Neutrophil (primary cell): Measurements from ENCODE around the gene SNTB2.
"Not testable (repeated sequence)": the region's sequence is repeated elsewhere in the genome, so short reads cannot be mapped to it uniquely, and the experiment has no call there.

Experiments
- H3K27ac ChIP-seq: fragments of 200-600 bp; sonication (generic); 2 replicates; pipeline ENCODE4 v1.5.1; 2016; ENCODE audit warnings: mild to moderate bottlenecking, moderate library complexity
- H3K27me3 ChIP-seq: fragments of 200-600 bp; sonication (generic); 2 replicates; pipeline ENCODE4 v1.6.0; 2016; ENCODE audit warnings: mild to moderate bottlenecking
- H3K36me3 ChIP-seq: fragments of 200-600 bp; sonication (generic); 2 replicates; pipeline ENCODE4 v1.5.1; 2017
- H3K4me1 ChIP-seq, 2 experiments: fragments of 200-600 bp in 1 of 2; sonication (generic) in 1 of 2; 1 replicate in 1 of 2; 2 replicates in 1 of 2; pipeline versions ENCODE4 v1.5.1 to v1.6.1; 2013 to 2016; ENCODE audit warnings: low read depth in 1 of 2, low read length in 1 of 2, mild to moderate bottlenecking in 1 of 2, moderate library complexity in 1 of 2; ENCODE audit not compliant: control insufficient read depth in 1 of 2, insufficient read depth in 1 of 2
- H3K4me3 ChIP-seq, 2 experiments: fragments of 200-600 bp in 1 of 2; sonication (generic) in 1 of 2; 1 replicate in 1 of 2; 2 replicates in 1 of 2; pipeline ENCODE4 v1.5.1; 2013 to 2016; ENCODE audit warnings: low read depth in 1 of 2, low read length in 1 of 2, mild to moderate bottlenecking in 1 of 2, moderate library complexity in 1 of 2
- H3K9me3 ChIP-seq: fragments of 200-600 bp; sonication (generic); 2 replicates; pipeline ENCODE4 v1.5.1; 2016
- CTCF ChIP-seq: fragments of 200-600 bp; sonication (generic); IDR thresholded peaks from 2 replicates; pipeline ENCODE4 v1.5.1; 2016; ENCODE audit warnings: antibody characterized with exemption

Gene SNTB2

GRCh38 chr16:69277413-69277812 is 90.4 kb downstream of the SNTB2 start:
- no peaks in the 10 kb centered on the region for H3K27me3 ChIP-seq
- H3K4me3 ChIP-seq: no peak overlapping the region
- TF ChIP-seq CTCF: no peak
- no peaks in the 10 kb centered on the region for H3K9me3 ChIP-seq
- H3K27ac ChIP-seq: no peak overlapping the region
- H3K36me3 ChIP-seq: peaks cover 7% of the 10 kb centered on the region
- H3K4me1 ChIP-seq: no peaks in the 10 kb centered on the region

- peaks cover 0 to 4% of the 10 kb centered on the region in 2 experiments for H3K4me1 ChIP-seq
- no peaks in the 10 kb centered on the region for H3K27me3 ChIP-seq
- H3K9me3 ChIP-seq: no peaks in the 10 kb centered on the region
- H3K36me3 ChIP-seq: peaks cover 19% of the 10 kb centered on the region
- H3K27ac ChIP-seq: no peak overlapping the region
- TF ChIP-seq CTCF: no peak
- H3K4me3 ChIP-seq: no peak overlapping the region
Observed at GRCh38 chr16:69283851-69284250, 96.9 kb downstream of the SNTB2 start.

- Histone ChIP-seq H3K4me1 (peaks cover 0 to 4% of the 10 kb centered on the region in 2 experiments), H3K36me3 (peaks cover 19% of the 10 kb centered on the region), H3K27ac (no peak overlapping the region), H3K4me3 (no peak overlapping the region), H3K27me3 (no peaks in the 10 kb centered on the region), H3K9me3 (no peaks in the 10 kb centered on the region)
- no peak for TF ChIP-seq CTCF
Observed at GRCh38 chr16:69285240-69285639, 98.3 kb downstream of the SNTB2 start.

- H3K27ac ChIP-seq: no peak overlapping the region
- peaks cover 19% of the 10 kb centered on the region for H3K36me3 ChIP-seq
- TF ChIP-seq CTCF: no peak
Observed at GRCh38 chr16:69286941-69287713, 100.2 kb downstream of the SNTB2 start.

GRCh38 chr16:69291657-69292056 is 104.7 kb downstream of the SNTB2 start:
- not testable (repeated sequence) for H3K4me3 ChIP-seq, H3K9me3 ChIP-seq, H3K27ac ChIP-seq, H3K36me3 ChIP-seq, H3K27me3 ChIP-seq, H3K4me1 ChIP-seq

More at GRCh38 chr16:69286941-69287713, 100.2 kb downstream of the SNTB2 start:
- H3K9me3 ChIP-seq: no peaks in the 10 kb centered on the region
- H3K4me1 ChIP-seq: peaks cover 0 to 4% of the 10 kb centered on the region in 2 experiments
- no peak overlapping the region for H3K4me3 ChIP-seq
- no peaks in the 10 kb centered on the region for H3K27me3 ChIP-seq

- Histone ChIP-seq H3K4me1 (peaks cover 6% of the 10 kb centered on the region in 2 experiments), H3K36me3 (no peaks in the 10 kb centered on the region), H3K27ac (no peak overlapping the region), H3K27me3 (no peaks in the 10 kb centered on the region), H3K4me3 (no peak overlapping the region), H3K9me3 (no peaks in the 10 kb centered on the region)
- no peak for TF ChIP-seq CTCF
Observed at GRCh38 chr16:69293401-69293800, 106.4 kb downstream of the SNTB2 start.
